Measurements from ENCODE around the gene TOMM40L. TPM values are rescaled to one million over a fixed set of nuclear protein-coding genes. Genes with fewer than 3 reads are reported as not detected.

The TOMM40L gene
- total and polyA plus RNA-seq, 2 donors (not counting 1 experiment from before 2014, with no cell fraction given), result 11.1 to 11.7 TPM

GRCh38 chr1:161226320-161226711 is 456 bp downstream of the TOMM40L start:
- Histone ChIP-seq H3K36me3 (ENCODE audit: control insufficient read depth, insufficient read depth, low read length) (peaks cover 8% of the 10 kb centered on the region), H3K4me2 (ENCODE audit: extremely low read depth, insufficient read depth, low read length) (peak overlapping the region; percentile 98), H3K4me1 (ENCODE audit: control insufficient read depth, extremely low read depth, insufficient read depth, low read length) (peaks cover 6% of the 10 kb centered on the region), H3K79me2 (ENCODE audit: control insufficient read depth, insufficient read depth, low read length) (no peaks in the 10 kb centered on the region), H3K4me3 (replicated peaks in 1 of 4; ENCODE audit: control extremely low read depth in 1 of 4, insufficient read depth in 1 of 4, low read depth in 3 of 4, low read length in 4 of 4) (peak overlapping the region; percentile 74 to 98 (median 88)), H3K27ac (ENCODE audit: insufficient read depth, low read length) (peak overlapping the region; percentile 62), H3K9ac (ENCODE audit: insufficient read depth, low read length) (peak overlapping the region; percentile 57), H2AFZ (ENCODE audit: low read length) (peak overlapping the region; percentile 96), H3K9me3 (ENCODE audit: control insufficient read depth, insufficient read depth, low read depth, low read length) (no peaks in the 10 kb centered on the region), H3K27me3 (ENCODE audit: control insufficient read depth, insufficient read depth, low read length) (no peaks in the 10 kb centered on the region), H4K20me1 (ENCODE audit: control insufficient read depth, extremely low read depth, insufficient read depth, low read length) (no peaks in the 10 kb centered on the region)
- DNase-seq (ENCODE audit: low read depth in 2 of 2), result no peak
- TF ChIP-seq, protein P1, sequence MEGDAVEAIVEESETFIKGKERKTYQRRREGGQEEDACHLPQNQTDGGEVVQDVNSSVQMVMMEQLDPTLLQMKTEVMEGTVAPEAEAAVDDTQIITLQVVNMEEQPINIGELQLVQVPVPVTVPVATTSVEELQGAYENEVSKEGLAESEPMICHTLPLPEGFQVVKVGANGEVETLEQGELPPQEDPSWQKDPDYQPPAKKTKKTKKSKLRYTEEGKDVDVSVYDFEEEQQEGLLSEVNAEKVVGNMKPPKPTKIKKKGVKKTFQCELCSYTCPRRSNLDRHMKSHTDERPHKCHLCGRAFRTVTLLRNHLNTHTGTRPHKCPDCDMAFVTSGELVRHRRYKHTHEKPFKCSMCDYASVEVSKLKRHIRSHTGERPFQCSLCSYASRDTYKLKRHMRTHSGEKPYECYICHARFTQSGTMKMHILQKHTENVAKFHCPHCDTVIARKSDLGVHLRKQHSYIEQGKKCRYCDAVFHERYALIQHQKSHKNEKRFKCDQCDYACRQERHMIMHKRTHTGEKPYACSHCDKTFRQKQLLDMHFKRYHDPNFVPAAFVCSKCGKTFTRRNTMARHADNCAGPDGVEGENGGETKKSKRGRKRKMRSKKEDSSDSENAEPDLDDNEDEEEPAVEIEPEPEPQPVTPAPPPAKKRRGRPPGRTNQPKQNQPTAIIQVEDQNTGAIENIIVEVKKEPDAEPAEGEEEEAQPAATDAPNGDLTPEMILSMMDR (conservative IDR thresholded peaks at IDR 0.05 in 1 of 2, IDR thresholded peaks at IDR 0.05 in 1 of 2; ENCODE audit: low read depth in 1 of 2, low read length in 2 of 2), result no peak
- TF ChIP-seq EZH2 (IDR thresholded peaks at IDR 0.05; ENCODE audit: low read length, missing control alignments), result no peak

DNA sequence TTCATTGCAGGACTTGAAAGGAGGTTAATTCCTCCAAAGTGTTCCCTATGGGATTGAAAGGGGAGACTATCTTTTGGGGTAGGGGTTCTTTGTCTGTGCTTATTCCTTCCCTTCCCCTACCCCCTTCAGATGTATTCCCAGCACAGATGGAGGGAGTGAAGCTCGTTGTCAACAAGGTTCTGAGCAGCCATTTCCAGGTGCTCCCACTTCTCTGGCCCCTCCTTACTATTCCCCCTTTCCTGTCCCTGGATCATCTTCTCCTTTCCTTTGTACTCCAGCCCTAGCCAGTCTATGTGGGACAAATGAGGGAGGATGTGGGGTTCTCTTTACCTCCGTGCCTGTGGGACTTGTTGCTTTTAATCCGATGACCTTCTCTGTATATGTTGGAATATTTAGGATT is 899 bp downstream of the TOMM40L start:
- TF ChIP-seq EZH2 (IDR thresholded peaks at IDR 0.05; ENCODE audit: low read length, missing control alignments), result no peak
- TF ChIP-seq, protein P1 (conservative IDR thresholded peaks at IDR 0.05 in 1 of 2, IDR thresholded peaks at IDR 0.05 in 1 of 2; ENCODE audit: low read depth in 1 of 2, low read length in 2 of 2), result no peak
- Histone ChIP-seq H3K4me1 (ENCODE audit: control insufficient read depth, extremely low read depth, insufficient read depth, low read length) (peaks cover 6% of the 10 kb centered on the region), H3K27ac (ENCODE audit: insufficient read depth, low read length) (peak overlapping the region; percentile 62), H4K20me1 (ENCODE audit: control insufficient read depth, extremely low read depth, insufficient read depth, low read length) (no peaks in the 10 kb centered on the region), H3K4me3 (replicated peaks in 1 of 4; ENCODE audit: control extremely low read depth in 1 of 4, insufficient read depth in 1 of 4, low read depth in 3 of 4, low read length in 4 of 4) (peak overlapping the region; percentile 74 to 98 (median 88)), H3K4me2 (ENCODE audit: extremely low read depth, insufficient read depth, low read length) (peak overlapping the region; percentile 98), H3K9me3 (ENCODE audit: control insufficient read depth, insufficient read depth, low read depth, low read length) (no peaks in the 10 kb centered on the region), H3K27me3 (ENCODE audit: control insufficient read depth, insufficient read depth, low read length) (no peaks in the 10 kb centered on the region), H2AFZ (ENCODE audit: low read length) (no peak overlapping the region), H3K36me3 (ENCODE audit: control insufficient read depth, insufficient read depth, low read length) (peaks cover 8% of the 10 kb centered on the region), H3K79me2 (ENCODE audit: control insufficient read depth, insufficient read depth, low read length) (no peaks in the 10 kb centered on the region), H3K9ac (ENCODE audit: insufficient read depth, low read length) (peak overlapping the region; percentile 25)
- no peak for DNase-seq (ENCODE audit: low read depth in 2 of 2)

DNA sequence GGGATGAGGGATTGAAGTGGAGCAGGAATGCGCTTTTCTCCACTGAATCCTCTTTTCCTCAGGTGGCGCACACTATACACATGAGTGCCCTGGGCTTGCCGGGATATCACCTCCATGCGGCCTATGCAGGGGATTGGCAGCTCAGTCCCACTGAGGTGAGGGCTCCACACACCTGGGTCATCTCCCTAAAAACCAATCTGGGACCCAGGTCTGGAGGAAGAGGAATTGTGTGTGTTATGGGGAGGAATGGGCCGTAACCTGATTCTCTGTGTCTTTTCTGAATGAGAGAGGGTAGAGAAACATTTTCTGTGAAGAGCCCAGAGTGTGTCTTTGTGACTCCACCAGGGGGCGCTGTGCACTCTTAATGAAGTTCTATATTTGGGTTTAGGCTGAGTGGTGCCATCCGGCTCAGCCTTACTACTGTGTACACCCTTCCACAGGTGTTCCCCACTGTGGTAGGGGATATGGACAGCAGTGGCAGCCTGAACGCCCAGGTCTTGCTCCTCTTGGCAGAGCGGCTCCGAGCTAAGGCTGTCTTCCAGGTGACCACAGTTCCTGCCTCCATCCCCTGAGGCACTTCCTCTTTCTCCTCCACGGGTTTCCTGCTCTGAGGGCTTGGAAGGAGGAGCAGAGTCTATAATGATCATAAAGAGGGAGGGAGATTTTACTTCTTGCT is 1.5 kb downstream of the TOMM40L start:
- Histone ChIP-seq H3K9ac (ENCODE audit: insufficient read depth, low read length) (no peak overlapping the region), H2AFZ (ENCODE audit: low read length) (no peak overlapping the region), H3K27ac (ENCODE audit: insufficient read depth, low read length) (no peak overlapping the region), H4K20me1 (ENCODE audit: control insufficient read depth, extremely low read depth, insufficient read depth, low read length) (no peaks in the 10 kb centered on the region), H3K27me3 (ENCODE audit: control insufficient read depth, insufficient read depth, low read length) (no peaks in the 10 kb centered on the region), H3K36me3 (ENCODE audit: control insufficient read depth, insufficient read depth, low read length) (peaks cover 8% of the 10 kb centered on the region), H3K9me3 (ENCODE audit: control insufficient read depth, insufficient read depth, low read depth, low read length) (no peaks in the 10 kb centered on the region), H3K4me2 (ENCODE audit: extremely low read depth, insufficient read depth, low read length) (peak overlapping the region; percentile 98), H3K79me2 (ENCODE audit: control insufficient read depth, insufficient read depth, low read length) (no peaks in the 10 kb centered on the region), H3K4me1 (ENCODE audit: control insufficient read depth, extremely low read depth, insufficient read depth, low read length) (peaks cover 6% of the 10 kb centered on the region), H3K4me3 (replicated peaks in 1 of 4; ENCODE audit: control extremely low read depth in 1 of 4, insufficient read depth in 1 of 4, low read depth in 3 of 4, low read length in 4 of 4) (peak overlapping the region in 2 of 4 experiments; percentile 80 to 97)
- TF ChIP-seq, protein P1 (conservative IDR thresholded peaks at IDR 0.05 in 1 of 2, IDR thresholded peaks at IDR 0.05 in 1 of 2; ENCODE audit: low read depth in 1 of 2, low read length in 2 of 2), result peak; percentile 78 to 79
- TF ChIP-seq EZH2 (IDR thresholded peaks at IDR 0.05; ENCODE audit: low read length, missing control alignments), result no peak
- peak; percentile 49 to 78 for DNase-seq (ENCODE audit: low read depth in 2 of 2)
